CD14-positive monocyte (primary cell): ENCODE data around the gene TBXAS1. TPM values are rescaled to one million over a fixed set of nuclear protein-coding genes. Genes with fewer than 3 reads are reported as not detected.

Experiments
- DNase-seq, 3 donors: peaks; one replicate each; pipeline ENCODE4 v3.0.0-alpha.2; 2011 to 2022
- H2AFZ ChIP-seq: 2 replicates; pipeline ENCODE4 v1.6.0; 2012; ENCODE audit warnings: mild to moderate bottlenecking, low read depth, low read length, inconsistent platforms; ENCODE audit not compliant: insufficient read depth, poor library complexity, severe bottlenecking
- H3K27ac ChIP-seq, 2 donors: 1 replicate in 1 of 2; 2 replicates in 1 of 2; pipeline ENCODE4 v1.5.1; 2012 to 2013; ENCODE audit warnings: low read length in 2 of 2, control low read depth in 1 of 2, inconsistent platforms in 1 of 2, low read depth in 1 of 2, mild to moderate bottlenecking in 1 of 2
- H3K27me3 ChIP-seq, 2 donors: one replicate each; pipeline versions ENCODE4 v1.6.0 to v1.6.1; 2011 to 2013; ENCODE audit warnings: low read length in 2 of 2; ENCODE audit not compliant: control insufficient read depth in 2 of 2, insufficient read depth in 2 of 2
- H3K36me3 ChIP-seq, 2 donors: replicated peaks in 1 of 2; 1 replicate in 1 of 2; 2 replicates in 1 of 2; pipeline versions ENCODE4 v1.5.1 to v1.6.1; 2012 to 2013; ENCODE audit warnings: low read length in 2 of 2, control low read depth in 1 of 2, inconsistent platforms in 1 of 2, mild to moderate bottlenecking in 1 of 2; ENCODE audit not compliant: insufficient read depth in 2 of 2, control insufficient read depth in 1 of 2
- H3K4me1 ChIP-seq, 2 donors: 1 replicate in 1 of 2; 2 replicates in 1 of 2; pipeline versions ENCODE4 v1.5.1 to v1.6.1; 2012 to 2013; ENCODE audit warnings: low read length in 2 of 2, control low read depth in 1 of 2, inconsistent platforms in 1 of 2, mild to moderate bottlenecking in 1 of 2, moderate library complexity in 1 of 2; ENCODE audit not compliant: insufficient read depth in 2 of 2, control insufficient read depth in 1 of 2
- H3K4me2 ChIP-seq: replicated peaks from 2 replicates; pipeline ENCODE3; 2012; ENCODE audit warnings: low read length, moderate library complexity, mild to moderate bottlenecking; ENCODE audit not compliant: poor library complexity, severe bottlenecking; ENCODE audit errors: extremely low read depth
- H3K4me3 ChIP-seq, 3 experiments: fragments of 200-600 bp in 1 of 3; sonication (generic) in 1 of 3; replicated peaks in 1 of 3; 1 replicate in 2 of 3; 2 replicates in 1 of 3; pipeline ENCODE4 v1.5.1; 2011 to 2013; ENCODE audit warnings: low read length in 3 of 3, mild to moderate bottlenecking in 3 of 3, control low read depth in 2 of 3, low read depth in 2 of 3, inconsistent platforms in 1 of 3, moderate library complexity in 1 of 3
- H3K79me2 ChIP-seq: 2 replicates; pipeline ENCODE4 v1.6.0; 2012; ENCODE audit warnings: mild to moderate bottlenecking, control low read depth, inconsistent platforms, low read length, moderate library complexity; ENCODE audit not compliant: insufficient read depth
- H3K9ac ChIP-seq: 2 replicates; pipeline ENCODE4 v1.6.0; 2017; ENCODE audit warnings: low read length, mild to moderate bottlenecking; ENCODE audit not compliant: insufficient read depth, poor library complexity, severe bottlenecking
- H3K9me3 ChIP-seq, 2 donors: replicated peaks in 1 of 2; 1 replicate in 1 of 2; 2 replicates in 1 of 2; pipeline versions ENCODE4 v1.5.1 to v1.6.1; 2012 to 2013; ENCODE audit warnings: low read length in 2 of 2, control low read depth in 1 of 2; ENCODE audit not compliant: control insufficient read depth in 1 of 2, insufficient read depth in 1 of 2
- H4K20me1 ChIP-seq: 2 replicates; pipeline ENCODE4 v1.6.0; 2012; ENCODE audit warnings: mild to moderate bottlenecking, low read length, control low read depth, moderate library complexity; ENCODE audit not compliant: insufficient read depth
- H3K27ac Mint-ChIP-seq, 7 donors: one replicate each; pipeline ENCODE4 v1.8.0; 2020; ENCODE audit warnings: mild to moderate bottlenecking in 7 of 7, mixed read lengths in 7 of 7, moderate library complexity in 6 of 7, inconsistent platforms in 2 of 7
- H3K27me3 Mint-ChIP-seq, 3 donors: one replicate each; pipeline ENCODE4 v1.8.0; 2021 to 2022; ENCODE audit warnings: low read depth in 3 of 3, mild to moderate bottlenecking in 3 of 3, mixed read lengths in 3 of 3, moderate library complexity in 3 of 3, inconsistent platforms in 1 of 3
- H3K36me3 Mint-ChIP-seq, 2 donors: one replicate each; pipeline ENCODE4 v1.8.0; 2020; ENCODE audit warnings: mixed read lengths in 2 of 2, inconsistent platforms in 1 of 2, mild to moderate bottlenecking in 1 of 2
- H3K4me1 Mint-ChIP-seq: one replicate; pipeline ENCODE4 v1.8.0; 2020; ENCODE audit warnings: mild to moderate bottlenecking, mixed read lengths
- H3K4me3 Mint-ChIP-seq, 2 donors: one replicate each; pipeline ENCODE4 v1.8.0; 2020; ENCODE audit warnings: mild to moderate bottlenecking in 2 of 2, mixed read lengths in 2 of 2, moderate library complexity in 1 of 2
- H3K9me3 Mint-ChIP-seq, 7 donors: one replicate each; pipeline ENCODE4 v1.8.0; 2020 to 2022; ENCODE audit warnings: mixed read lengths in 7 of 7, mild to moderate bottlenecking in 6 of 7, moderate library complexity in 6 of 7, inconsistent platforms in 2 of 7
- WGBS: methylation state at CpG from one replicate; pipeline ENCODE4 v1.1.5; 2013; ENCODE audit warnings: missing lambda C conversion rate; ENCODE audit not compliant: insufficient coverage; 5-methylcytosine and 5-hydroxymethylcytosine counted together
- intact Hi-C, 2 donors: fragments of 100-400 bp; cut with micrococcal nuclease; formaldehyde crosslinking; loops; one replicate each; pipeline versions ENCODE4 v1.15.0 to v1.15.1; 2023
- polyA plus RNA-seq, 3 donors: library from polyadenylated mRNA; depleted of rRNA in 1 of 3; unstranded in 2 of 3; stranded (reverse) in 1 of 3; fragments of 300-500 nt in 2 of 3; fragments of >200 nt in 1 of 3; fragmentation: Illumina TruSeq in 2 of 3; gene quantifications; 1 replicate in 2 of 3; 2 replicates in 1 of 3; pipeline ENCODE4 v1.2.3, GENCODE V29; 2012 to 2021
- TF ChIP-seq, protein P1 (sequence below): fragments of 200-600 bp; IDR thresholded peaks from one replicate; pipeline ENCODE4 v1.8.0; 2022; ENCODE audit warnings: antibody characterized with exemption, mild to moderate bottlenecking

TBXAS1 gene
- polyA plus RNA-seq, 3 donors = 289 to 335 (median 298) TPM

DNA sequence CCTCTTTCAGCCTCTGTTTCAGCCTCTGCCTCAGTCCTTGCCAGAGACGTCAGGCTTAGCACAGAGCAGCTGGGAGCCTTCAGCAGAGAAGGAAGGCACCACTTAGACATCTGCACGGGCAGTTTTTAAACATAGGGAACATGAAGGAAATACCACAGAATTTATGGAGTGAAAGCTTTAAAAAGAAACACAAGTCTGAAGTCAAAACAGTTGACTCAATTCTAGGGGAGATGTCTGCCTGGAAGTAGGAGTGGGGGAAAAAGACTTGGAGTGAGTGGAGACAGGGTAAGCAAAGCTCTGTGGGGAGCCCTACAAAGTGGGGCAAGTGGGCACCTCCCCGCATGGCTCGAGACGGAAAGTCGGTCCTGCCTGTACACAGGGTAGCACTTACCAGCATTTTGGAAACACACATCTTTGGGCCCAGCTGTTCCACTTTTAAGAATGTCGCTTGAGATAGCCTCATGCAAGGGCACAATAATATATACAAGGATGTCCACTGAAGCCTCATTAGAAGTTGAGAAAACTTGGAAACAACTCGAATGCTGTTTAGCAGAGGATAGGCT is 5.0 kb upstream of the TBXAS1 start:
- Mint-ChIP-seq H3K4me3 (no peak overlapping the region), H3K27ac (no peak overlapping the region), H3K4me1 (peaks cover 14% of the 10 kb centered on the region), H3K36me3 (peaks cover 0 to 4% of the 10 kb centered on the region in 2 donors), H3K9me3 (peaks cover 0 to 3% (median 0%) of the 10 kb centered on the region in 7 donors), H3K27me3 (peaks cover 0 to 2% (median 2%) of the 10 kb centered on the region in 3 donors)
- Histone ChIP-seq H3K4me2 (no peak overlapping the region), H3K9ac (no peak overlapping the region), H4K20me1 (no peaks in the 10 kb centered on the region), H2AFZ (no peak overlapping the region), H3K4me3 (no peak overlapping the region), H3K36me3 (no peaks in the 10 kb centered on the region), H3K9me3 (no peaks in the 10 kb centered on the region), H3K4me1 (peaks cover 7 to 15% of the 10 kb centered on the region in 2 donors), H3K79me2 (peaks cover under 1% of the 10 kb centered on the region), H3K27ac (no peak overlapping the region), H3K27me3 (no peaks in the 10 kb centered on the region)
- WGBS = 99% methylated on average over 7 of the region's 8 CpGs
- TF ChIP-seq, protein P1, sequence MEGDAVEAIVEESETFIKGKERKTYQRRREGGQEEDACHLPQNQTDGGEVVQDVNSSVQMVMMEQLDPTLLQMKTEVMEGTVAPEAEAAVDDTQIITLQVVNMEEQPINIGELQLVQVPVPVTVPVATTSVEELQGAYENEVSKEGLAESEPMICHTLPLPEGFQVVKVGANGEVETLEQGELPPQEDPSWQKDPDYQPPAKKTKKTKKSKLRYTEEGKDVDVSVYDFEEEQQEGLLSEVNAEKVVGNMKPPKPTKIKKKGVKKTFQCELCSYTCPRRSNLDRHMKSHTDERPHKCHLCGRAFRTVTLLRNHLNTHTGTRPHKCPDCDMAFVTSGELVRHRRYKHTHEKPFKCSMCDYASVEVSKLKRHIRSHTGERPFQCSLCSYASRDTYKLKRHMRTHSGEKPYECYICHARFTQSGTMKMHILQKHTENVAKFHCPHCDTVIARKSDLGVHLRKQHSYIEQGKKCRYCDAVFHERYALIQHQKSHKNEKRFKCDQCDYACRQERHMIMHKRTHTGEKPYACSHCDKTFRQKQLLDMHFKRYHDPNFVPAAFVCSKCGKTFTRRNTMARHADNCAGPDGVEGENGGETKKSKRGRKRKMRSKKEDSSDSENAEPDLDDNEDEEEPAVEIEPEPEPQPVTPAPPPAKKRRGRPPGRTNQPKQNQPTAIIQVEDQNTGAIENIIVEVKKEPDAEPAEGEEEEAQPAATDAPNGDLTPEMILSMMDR = no peak
- DNase-seq = no peak
- intact Hi-C loops = loop anchor here in 1 of 2 donors (10.0 kb wide), 1 partner anchor 49 kb away; the partner anchor contains the start of gene HIPK2

DNA sequence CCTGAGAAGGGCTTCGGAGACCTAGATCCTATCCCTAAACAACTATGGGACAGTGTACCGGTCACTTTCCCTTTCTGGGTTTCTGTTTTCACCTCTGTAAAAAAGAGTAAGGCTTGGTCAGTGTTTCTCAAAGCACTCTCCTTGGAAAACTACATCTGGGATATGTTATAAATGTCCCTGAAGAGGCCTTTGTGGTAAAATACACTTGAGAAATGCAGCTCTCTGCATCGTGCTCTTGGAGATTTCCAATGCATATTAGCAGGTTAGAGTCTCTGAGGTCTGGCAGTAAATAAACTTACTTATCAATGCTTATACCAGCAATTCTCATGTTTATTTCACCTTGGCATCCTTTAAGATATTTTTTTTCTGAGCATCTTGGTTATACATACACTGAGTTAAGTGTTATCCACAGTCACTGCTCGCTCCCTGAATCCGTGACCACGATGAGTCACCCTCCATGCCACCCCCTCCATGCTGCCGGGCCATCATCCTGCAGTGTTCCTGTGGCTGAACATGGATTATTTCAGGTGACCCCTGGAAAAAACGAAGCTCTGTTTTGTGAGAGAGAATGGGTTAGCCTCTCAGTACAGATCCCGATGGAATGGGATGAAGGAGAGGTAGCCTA is 3.3 kb upstream of the TBXAS1 start:
- peaks cover 0 to 2% (median 2%) of the 10 kb centered on the region in 3 donors for H3K27me3 Mint-ChIP-seq

More for the DNA sequence above, 3.3 kb upstream of the TBXAS1 start:
- Histone ChIP-seq H3K27me3 (no peaks in the 10 kb centered on the region), H3K4me1 (peaks cover 20 to 32% of the 10 kb centered on the region in 2 donors), H3K27ac (no peak overlapping the region), H3K79me2 (peaks cover 18% of the 10 kb centered on the region), H4K20me1 (no peaks in the 10 kb centered on the region), H3K4me2 (no peak overlapping the region), H2AFZ (no peak overlapping the region), H3K4me3 (no peak overlapping the region), H3K9ac (no peak overlapping the region), H3K36me3 (no peaks in the 10 kb centered on the region), H3K9me3 (no peaks in the 10 kb centered on the region)
- DNase-seq = peak in 2 of 3 donors; percentile 22 to 47
- Mint-ChIP-seq H3K36me3 (peaks cover 0 to 4% of the 10 kb centered on the region in 2 donors), H3K27ac (peak overlapping the region in 2 of 7 donors; percentile 9 to 58), H3K4me1 (peaks cover 25% of the 10 kb centered on the region), H3K4me3 (peak overlapping the region in 1 of 2 donors; percentile 3), H3K9me3 (peaks cover 0 to 3% (median 0%) of the 10 kb centered on the region in 7 donors)
- WGBS = 71% methylated on average over 3 of the region's 9 CpGs
- TF ChIP-seq, protein P1 = no peak
- intact Hi-C loops = loop anchor here (5.0 to 10.0 kb wide), 2 partner anchors 48 to 51 kb away; partner anchors contain the start of gene HIPK2 (in 2 of the 2)
